Kidney (tissue), 14 donors: ENCODE data around the gene ZNF286A. TPM values are rescaled to one million over a fixed set of nuclear protein-coding genes. Genes with fewer than 3 reads are reported as not detected.
A peak's percentile ranks its signal among the peaks of the same experiment; 100 is the strongest.
"Not testable (repeated sequence)": the region's sequence is repeated elsewhere in the genome, so short reads cannot be mapped to it uniquely, and the experiment has no call there.

ENCODE experiments used
- DNase-seq, 5 donors: peaks; one replicate each; pipeline ENCODE4 v3.0.0-alpha.2; 2013 to 2020
- FAIRE-seq: peaks from 2 replicates; lab custom pipeline; 2012; peaks lifted over from hg19 to GRCh38; lab: Jason Lieb, UNC
- H3K27ac ChIP-seq, 2 donors: one replicate each; pipeline ENCODE4 v1.7.0; 2013; ENCODE audit warnings: low read depth in 2 of 2, low read length in 2 of 2, inconsistent platforms in 1 of 2
- H3K27me3 ChIP-seq: one replicate; pipeline ENCODE4 v1.7.1; 2013; ENCODE audit warnings: low read length, inconsistent platforms; ENCODE audit not compliant: control insufficient read depth, insufficient read depth
- H3K36me3 ChIP-seq, 3 donors: one replicate each; pipeline versions ENCODE4 v1.7.0 to v1.7.1; 2013; ENCODE audit warnings: low read length in 3 of 3, control low read depth in 1 of 3, inconsistent platforms in 1 of 3; ENCODE audit not compliant: insufficient read depth in 3 of 3, control insufficient read depth in 2 of 3
- H3K4me1 ChIP-seq, 3 donors: one replicate each; pipeline versions ENCODE4 v1.7.0 to v1.7.1; 2013; ENCODE audit warnings: low read length in 3 of 3, inconsistent platforms in 1 of 3, low read depth in 1 of 3; ENCODE audit not compliant: control insufficient read depth in 2 of 3, insufficient read depth in 2 of 3
- H3K4me3 ChIP-seq, 3 donors: one replicate each; pipeline versions ENCODE4 v1.7.0 to v1.8.1; 2013; ENCODE audit warnings: low read length in 3 of 3, control low read depth in 1 of 3, inconsistent platforms in 1 of 3
- H3K9ac ChIP-seq, 3 donors: one replicate each; pipeline versions ENCODE4 v1.7.0 to v1.7.1; 2013; ENCODE audit warnings: low read length in 3 of 3, control low read depth in 1 of 3, inconsistent platforms in 1 of 3
- H3K9me3 ChIP-seq, 3 donors: one replicate each; pipeline versions ENCODE4 v1.7.0 to v1.7.1; 2013; ENCODE audit warnings: low read length in 3 of 3, control low read depth in 1 of 3, inconsistent platforms in 1 of 3; ENCODE audit not compliant: control insufficient read depth in 2 of 3, insufficient read depth in 1 of 3
- intact Hi-C: fragments of 100-400 bp; cut with DNase I; formaldehyde crosslinking; loops from one replicate; pipeline ENCODE4 v1.11.1; 2022
- polyA plus RNA-seq: library from polyadenylated mRNA; stranded (reverse); fragments of 350-450 nt; fragmentation: Illumina TruSeq; extraction: RNeasy Lipid Tissue Mini Kit (QIAGEN cat#74804); gene quantifications from one replicate; pipeline ENCODE4 v1.2.3, GENCODE V29; 2014; ENCODE audit warnings: low read depth, low replicate concordance; ENCODE audit not compliant: insufficient read depth
- total RNA-seq: library from RNA; stranded (reverse); fragmentation: NEBNext Ultra II Directional; extraction: Animal tissue kit (Norgen Biotek cat#: 25700); gene quantifications from one replicate; pipeline ENCODE4 v1.2.1, GENCODE V29; 2021
- TF ChIP-seq, protein P1 (sequence below): IDR thresholded peaks from 3 replicates; pipeline ENCODE4 v1.5.1; 2012; ENCODE audit warnings: mild to moderate bottlenecking, moderate library complexity, borderline replicate concordance; ENCODE audit not compliant: insufficient read depth; ENCODE audit errors: extremely low read depth
- donor health status: control.
- donor health status: control.
- donor health status: control.
- donor health status: control.
- donor health status: control.
- donor health status: DM: yes; HTN: yes; CAD: no.
- donor health status: Normal renal cell carcinoma (clear cell type).

ZNF286A gene
- total and polyA plus RNA-seq, 2 donors from 2014 or later, result 11.0 to 17.4 TPM

- Histone ChIP-seq H3K9ac (no peak overlapping the region), H3K36me3 (no peaks in the 10 kb centered on the region), H3K27ac (no peak overlapping the region), H3K27me3 (no peaks in the 10 kb centered on the region), H3K9me3 (no peaks in the 10 kb centered on the region), H3K4me3 (no peak overlapping the region), H3K4me1 (peaks cover 0 to 7% (median 0%) of the 10 kb centered on the region in 3 donors)
- DNase-seq (no peak), FAIRE-seq (no peak)
- intact Hi-C loops, result no loop called here
- TF ChIP-seq, protein P1, sequence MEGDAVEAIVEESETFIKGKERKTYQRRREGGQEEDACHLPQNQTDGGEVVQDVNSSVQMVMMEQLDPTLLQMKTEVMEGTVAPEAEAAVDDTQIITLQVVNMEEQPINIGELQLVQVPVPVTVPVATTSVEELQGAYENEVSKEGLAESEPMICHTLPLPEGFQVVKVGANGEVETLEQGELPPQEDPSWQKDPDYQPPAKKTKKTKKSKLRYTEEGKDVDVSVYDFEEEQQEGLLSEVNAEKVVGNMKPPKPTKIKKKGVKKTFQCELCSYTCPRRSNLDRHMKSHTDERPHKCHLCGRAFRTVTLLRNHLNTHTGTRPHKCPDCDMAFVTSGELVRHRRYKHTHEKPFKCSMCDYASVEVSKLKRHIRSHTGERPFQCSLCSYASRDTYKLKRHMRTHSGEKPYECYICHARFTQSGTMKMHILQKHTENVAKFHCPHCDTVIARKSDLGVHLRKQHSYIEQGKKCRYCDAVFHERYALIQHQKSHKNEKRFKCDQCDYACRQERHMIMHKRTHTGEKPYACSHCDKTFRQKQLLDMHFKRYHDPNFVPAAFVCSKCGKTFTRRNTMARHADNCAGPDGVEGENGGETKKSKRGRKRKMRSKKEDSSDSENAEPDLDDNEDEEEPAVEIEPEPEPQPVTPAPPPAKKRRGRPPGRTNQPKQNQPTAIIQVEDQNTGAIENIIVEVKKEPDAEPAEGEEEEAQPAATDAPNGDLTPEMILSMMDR, result no peak
These were observed 35.9 kb upstream of the ZNF286A start for GRCh38 chr17:15663691-15664090.

DNA sequence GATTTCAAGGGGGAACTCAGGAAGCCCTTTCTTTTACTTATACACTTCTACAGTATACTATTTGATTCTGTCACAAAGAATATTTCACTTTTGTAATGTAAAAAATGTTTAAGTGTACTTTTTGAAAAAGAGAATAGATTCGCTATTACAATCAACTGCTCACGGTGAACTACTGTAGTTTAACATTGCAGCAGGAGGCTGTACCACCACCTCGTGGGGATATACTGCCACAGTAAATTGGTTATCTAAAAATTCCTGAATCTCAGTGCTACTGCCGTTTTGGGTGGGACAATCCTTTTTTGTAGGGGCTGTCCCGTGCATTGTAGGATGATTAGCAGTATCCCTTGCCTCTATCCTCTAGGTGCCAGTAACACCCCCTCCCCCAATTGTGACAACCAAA is 30.0 kb upstream of the ZNF286A start:
- DNase-seq, H3K36me3 ChIP-seq, FAIRE-seq, H3K9ac ChIP-seq, H3K4me1 ChIP-seq, intact Hi-C loops, H3K27me3 ChIP-seq, H3K9me3 ChIP-seq, H3K27ac ChIP-seq, H3K4me3 ChIP-seq: not testable (repeated sequence)

DNA sequence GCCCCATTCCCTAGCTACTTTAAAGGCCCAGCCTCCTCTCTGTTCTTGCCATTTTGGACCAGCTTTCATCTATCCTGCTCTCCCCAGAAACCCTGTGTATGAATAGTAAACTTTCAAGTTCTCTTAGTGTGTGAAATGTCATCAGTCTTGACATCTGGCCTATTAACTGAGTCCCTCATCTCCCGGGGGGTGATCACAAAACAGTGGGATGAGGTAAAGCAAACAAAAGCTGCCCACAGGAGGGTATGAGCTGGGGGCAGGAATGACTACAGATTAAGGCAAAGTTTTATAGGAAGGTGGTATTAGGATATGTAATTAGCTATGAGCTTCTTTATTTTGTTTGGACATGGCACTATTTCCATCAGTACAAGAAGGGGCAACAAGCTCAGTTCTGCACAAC is 24.9 kb upstream of the ZNF286A start:
- FAIRE-seq, H3K4me3 ChIP-seq, intact Hi-C loops: not testable (repeated sequence)

GRCh38 chr17:15675991-15676390 is 23.6 kb upstream of the ZNF286A start:
- H3K9ac ChIP-seq, result not testable (repeated sequence)

More for the DNA sequence above, 24.9 kb upstream of the ZNF286A start:
- not testable (repeated sequence) for H3K36me3 ChIP-seq, H3K9me3 ChIP-seq, DNase-seq, H3K27me3 ChIP-seq, H3K9ac ChIP-seq, H3K4me1 ChIP-seq, H3K27ac ChIP-seq

GRCh38 chr17:15683135-15683534 is 16.4 kb upstream of the ZNF286A start:
- H3K27me3 ChIP-seq, H3K9ac ChIP-seq, H3K4me3 ChIP-seq, H3K36me3 ChIP-seq, DNase-seq, intact Hi-C loops, H3K4me1 ChIP-seq, H3K9me3 ChIP-seq, H3K27ac ChIP-seq, FAIRE-seq: not testable (repeated sequence)

More at GRCh38 chr17:15675991-15676390, 23.6 kb upstream of the ZNF286A start:
- H3K27me3 ChIP-seq, H3K4me1 ChIP-seq, H3K9me3 ChIP-seq, FAIRE-seq, intact Hi-C loops, H3K4me3 ChIP-seq, DNase-seq, H3K36me3 ChIP-seq, H3K27ac ChIP-seq: not testable (repeated sequence)

GRCh38 chr17:15683824-15684478 is 15.6 kb upstream of the ZNF286A start, which contains the start of gene TRIM16:
Gene TRIM16, minus strand, starts transcription at chr17:15684311. Its CDS starts 32,702 bp downstream, at chr17:15651609.
- H3K9me3 ChIP-seq, intact Hi-C loops, FAIRE-seq, H3K4me1 ChIP-seq, H3K27me3 ChIP-seq, H3K36me3 ChIP-seq: not testable (repeated sequence)
- Histone ChIP-seq H3K4me3 (peak within 1 kb of the TSS; percentile 64 to 77 (median 72)), H3K9ac (peak within 1 kb of the TSS in 2 of 3 donors; percentile 61 to 81), H3K27ac (peak within 1 kb of the TSS in 1 of 2 donors; percentile 32)
- DNase-seq, result peak; percentile 75 to 93 (median 80)

GRCh38 chr17:15687494-15687893 is 12.1 kb upstream of the ZNF286A start:
- not testable (repeated sequence) for DNase-seq, FAIRE-seq

More at GRCh38 chr17:15687494-15687893, 12.1 kb upstream of the ZNF286A start:
- H3K36me3 ChIP-seq, H3K4me3 ChIP-seq, H3K9me3 ChIP-seq, H3K27me3 ChIP-seq, H3K9ac ChIP-seq, H3K27ac ChIP-seq, H3K4me1 ChIP-seq, intact Hi-C loops: not testable (repeated sequence)
